Activated naive CD8-positive, alpha-beta T cell treated with anti-CD3 and anti-CD28 coated beads, Interleukin-2, amount 10 ng/mL, durations not matched to agents 7 days and 5 days (primary cell): Measurements from ENCODE around the gene TRAP1. TPM values are rescaled to one million over a fixed set of nuclear protein-coding genes. Genes with fewer than 3 reads are reported as not detected.
"Not testable (repeated sequence)": the region's sequence is repeated elsewhere in the genome, so short reads cannot be mapped to it uniquely, and the experiment has no call there.

Experiments used
- ATAC-seq: fragments of 150-1000 bp; cut with Tn5 transposase; one replicate; pipeline ENCODE4 v1.10.0; 2021; ENCODE audit warnings: low read depth, moderate library complexity
- POLR2A ChIA-PET: fragments of 350-600 bp; sonication (Branson Sonifier 250); formaldehyde crosslinking; loops from one replicate; lab custom pipeline; 2021; ENCODE audit warnings: antibody characterized with exemption; lab: Charles Lee
- DNase-seq: peaks from one replicate; pipeline ENCODE4 v3.0.0; 2021
- H3K27ac Mint-ChIP-seq: one replicate; pipeline ENCODE4 v1.8.0; 2022; ENCODE audit warnings: mild to moderate bottlenecking, mixed read lengths
- H3K27me3 Mint-ChIP-seq: one replicate; pipeline ENCODE4 v1.8.0; 2022; ENCODE audit warnings: mild to moderate bottlenecking, moderate library complexity, mixed read lengths
- H3K36me3 Mint-ChIP-seq: one replicate; pipeline ENCODE4 v1.8.0; 2021; ENCODE audit warnings: mild to moderate bottlenecking, mixed read lengths
- H3K4me1 Mint-ChIP-seq: one replicate; pipeline ENCODE4 v1.8.0; 2021; ENCODE audit warnings: mixed read lengths
- H3K4me3 Mint-ChIP-seq: one replicate; pipeline ENCODE4 v1.8.0; 2022; ENCODE audit warnings: mild to moderate bottlenecking, moderate library complexity, mixed read lengths
- H3K9me3 Mint-ChIP-seq: one replicate; pipeline ENCODE4 v1.8.0; 2021; ENCODE audit warnings: mixed read lengths
- total RNA-seq, 2 experiments: library from RNA; stranded (reverse); gene quantifications; one replicate each; pipeline ENCODE4 v1.2.3, GENCODE V29; 2021

The TRAP1 gene
- total RNA-seq, 2 experiments from 2014 or later, result 116 to 121 TPM

DNA sequence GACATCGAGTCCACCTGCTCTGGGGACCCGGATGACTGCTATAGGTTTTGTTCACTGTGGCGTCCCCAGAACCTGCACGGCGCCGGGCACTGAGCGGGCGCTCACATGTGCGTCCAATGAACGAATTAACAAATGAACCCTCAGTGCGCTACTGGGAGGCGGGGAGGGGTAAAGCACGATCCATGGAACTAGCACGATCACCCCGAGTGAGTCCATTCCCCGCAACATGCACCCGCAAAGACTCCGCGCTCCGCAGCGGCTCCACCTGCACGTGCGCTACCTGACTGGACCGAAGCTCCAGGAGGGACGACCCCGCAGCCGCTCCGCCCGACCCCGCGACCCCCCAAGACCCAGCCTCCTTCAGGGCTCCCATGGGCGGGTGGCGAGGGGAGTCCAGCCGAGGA is 491 bp downstream of the TRAP1 start:
- no peaks in the 10 kb centered on the region for H3K9me3 Mint-ChIP-seq
- H3K27ac Mint-ChIP-seq, result peak overlapping the region; percentile 92
- H3K27me3 Mint-ChIP-seq, result no peaks in the 10 kb centered on the region
- peaks cover 15% of the 10 kb centered on the region for H3K36me3 Mint-ChIP-seq
- DNase-seq (no peak), ATAC-seq (peak; percentile 32)
- H3K4me3 Mint-ChIP-seq, result peak overlapping the region; percentile 93
- POLR2A ChIA-PET, result interaction anchor here (0.8 to 1.5 kb wide), 7 partner anchors 15 to 760 kb away, joined by 3 to 12 read pairs (median 4); partner anchors contain the start of genes CREBBP and HMOX2
- peaks cover 24% of the 10 kb centered on the region for H3K4me1 Mint-ChIP-seq

DNA sequence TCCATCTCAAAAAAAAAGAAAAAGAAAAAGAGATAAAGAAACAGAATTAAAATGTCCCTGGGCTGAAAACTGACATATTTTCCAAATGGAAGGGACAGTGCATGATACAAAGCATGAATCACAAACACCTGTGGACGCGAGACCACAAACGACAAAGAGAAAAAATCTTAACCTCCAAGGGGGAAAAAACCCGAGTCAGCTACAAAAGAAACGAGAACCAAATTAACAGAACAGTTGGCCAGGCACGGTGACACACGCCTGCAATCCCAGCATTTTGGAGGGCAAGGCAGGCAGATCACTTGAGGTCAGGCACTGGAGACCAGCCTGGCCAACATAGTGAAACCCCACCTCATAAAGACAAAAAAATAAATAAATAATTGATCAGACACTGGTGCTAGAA is 1.9 kb downstream of the TRAP1 start:
- Mint-ChIP-seq H3K27me3 (no peaks in the 10 kb centered on the region), H3K9me3 (no peaks in the 10 kb centered on the region), H3K4me1 (peaks cover 26% of the 10 kb centered on the region), H3K36me3 (peaks cover 15% of the 10 kb centered on the region), H3K27ac (no peak overlapping the region), H3K4me3 (peak overlapping the region; percentile 28)
- ATAC-seq (no peak), DNase-seq (no peak)
- POLR2A ChIA-PET, result interaction anchor here (0.6 kb wide), 1 partner anchor 408 kb away, joined by 4 read pairs; no protein-coding TSS in a partner anchor

DNA sequence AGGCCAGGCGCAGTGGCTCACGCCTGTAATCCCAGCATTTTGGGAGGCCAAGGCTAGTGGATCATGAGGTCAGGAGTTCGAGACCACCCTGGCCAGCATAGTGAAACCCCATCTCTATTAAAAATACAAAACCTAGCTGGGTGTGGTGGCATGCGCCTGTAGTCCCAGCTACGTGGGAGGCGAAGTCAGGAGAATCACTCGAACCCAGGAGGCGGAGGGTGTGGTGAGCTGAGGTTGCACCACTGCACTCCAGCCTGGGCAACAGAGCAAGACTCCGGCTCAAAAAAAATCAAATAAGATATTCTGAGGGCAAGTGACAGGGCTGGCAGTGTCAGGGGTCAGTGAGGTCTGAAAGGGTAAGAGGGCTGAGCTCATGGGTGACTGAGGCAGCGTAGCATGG is 2.9 kb downstream of the TRAP1 start:
- ATAC-seq, H3K27ac Mint-ChIP-seq, POLR2A ChIA-PET: not testable (repeated sequence)

DNA sequence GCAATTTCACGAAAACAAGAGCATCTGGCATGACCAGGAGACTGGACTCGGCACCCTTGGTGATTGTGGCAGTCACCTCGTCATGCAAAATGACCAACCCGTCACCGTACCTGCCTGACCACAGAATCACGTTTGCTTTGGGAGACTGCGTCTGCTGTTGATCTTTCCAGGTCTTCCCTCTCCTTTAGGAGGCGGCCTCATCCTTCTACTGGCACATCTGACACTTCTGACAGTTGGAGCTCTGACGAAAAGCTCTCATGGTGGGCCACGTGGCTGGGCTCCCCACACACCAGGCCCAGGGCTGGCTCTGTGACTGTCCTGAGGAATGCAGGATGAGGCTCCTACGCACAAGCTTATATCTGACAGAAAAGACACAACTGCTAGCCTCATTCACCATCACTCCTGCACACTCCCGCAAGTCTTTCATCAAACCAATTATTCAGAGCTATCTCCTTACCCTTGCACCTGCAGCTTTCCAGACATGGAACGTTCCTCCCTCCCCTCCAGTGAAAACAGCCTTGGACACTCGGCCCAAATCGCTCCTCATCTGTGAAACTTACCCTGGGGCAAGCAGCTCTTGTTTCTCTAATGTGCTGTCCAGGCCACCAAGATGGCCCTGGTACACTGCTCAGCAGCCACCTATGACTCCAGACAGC is 3.6 kb downstream of the TRAP1 start:
- Mint-ChIP-seq H3K36me3 (peaks cover 21% of the 10 kb centered on the region), H3K9me3 (no peaks in the 10 kb centered on the region), H3K27me3 (no peaks in the 10 kb centered on the region), H3K4me1 (peaks cover 29% of the 10 kb centered on the region), H3K4me3 (no peak overlapping the region), H3K27ac (no peak overlapping the region)
- DNase-seq, result no peak
- no peak for ATAC-seq
- POLR2A ChIA-PET, result no interaction called here

More for the DNA sequence above, 2.9 kb downstream of the TRAP1 start:
- H3K4me1 Mint-ChIP-seq, result peaks cover 29% of the 10 kb centered on the region
- H3K36me3 Mint-ChIP-seq, result peaks cover 21% of the 10 kb centered on the region
- not testable (repeated sequence) for H3K4me3 Mint-ChIP-seq, H3K27me3 Mint-ChIP-seq, H3K9me3 Mint-ChIP-seq, DNase-seq

DNA sequence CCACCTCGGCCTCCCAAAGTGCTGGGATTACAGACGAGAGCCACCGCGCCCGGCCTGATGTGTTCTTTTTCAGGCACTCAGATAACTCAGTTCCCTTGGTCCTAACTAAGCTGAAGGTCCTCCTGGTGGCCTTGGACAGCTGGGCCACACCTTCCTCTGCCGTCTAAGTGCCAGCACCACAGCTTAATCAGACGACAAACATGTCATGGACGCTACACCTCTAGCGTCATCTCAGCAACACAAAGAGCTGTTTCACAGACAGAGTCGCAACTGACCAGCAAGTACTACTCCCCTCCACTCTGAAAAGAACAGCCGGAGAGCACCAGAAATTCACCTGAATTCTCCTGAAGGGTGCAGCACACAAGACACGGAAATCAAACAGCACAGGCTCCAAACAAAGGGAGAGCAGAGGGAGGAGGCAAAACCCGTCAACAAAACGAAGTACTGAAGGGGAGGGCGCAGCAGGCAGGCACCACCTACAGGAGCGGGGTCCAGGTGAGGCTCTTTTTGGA is 4.4 kb downstream of the TRAP1 start:
- peaks cover 25% of the 10 kb centered on the region for H3K4me1 Mint-ChIP-seq
- ATAC-seq (no peak), DNase-seq (no peak)
- H3K27ac Mint-ChIP-seq, result peak overlapping the region; percentile 68
- no peak overlapping the region for H3K4me3 Mint-ChIP-seq
- H3K27me3 Mint-ChIP-seq, result no peaks in the 10 kb centered on the region
- H3K9me3 Mint-ChIP-seq, result no peaks in the 10 kb centered on the region
- POLR2A ChIA-PET, result no interaction called here
- peaks cover 21% of the 10 kb centered on the region for H3K36me3 Mint-ChIP-seq

DNA sequence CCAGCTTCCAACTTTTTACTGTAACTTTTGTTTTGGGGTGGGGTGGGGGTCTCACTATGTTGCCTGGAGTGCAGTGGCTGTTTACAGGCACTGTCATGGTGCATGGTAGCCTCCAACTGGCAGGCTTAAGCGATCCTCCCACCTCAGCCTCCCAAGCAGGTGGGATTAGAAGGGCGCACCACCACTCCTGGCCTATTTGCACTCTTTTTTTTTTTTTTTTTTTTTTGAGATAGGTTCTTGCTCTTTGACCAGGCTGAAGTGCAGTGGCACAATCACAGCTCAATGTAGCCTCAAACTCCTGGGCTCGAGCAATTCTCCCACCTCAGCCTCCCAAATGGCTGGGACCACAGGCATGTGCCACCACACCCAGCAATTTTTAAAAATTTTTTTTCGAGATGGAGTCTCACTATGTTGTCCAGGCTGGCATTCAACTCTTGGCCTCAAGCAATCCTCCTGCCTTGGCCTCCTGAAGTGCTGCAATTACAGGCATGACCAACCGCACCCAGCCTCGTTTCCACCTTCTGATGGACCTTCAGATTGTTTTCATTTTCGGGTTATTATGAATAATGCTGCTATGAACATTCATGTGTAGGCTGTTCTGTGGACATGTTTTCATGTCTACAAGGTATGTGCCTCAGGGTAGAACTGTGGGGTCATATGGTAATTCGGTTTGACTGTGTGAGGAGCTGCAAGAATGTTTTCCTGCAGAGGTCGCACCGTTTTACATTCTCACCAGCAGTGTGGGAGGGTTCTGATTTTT is 10.9 kb downstream of the TRAP1 start:
- no peaks in the 10 kb centered on the region for H3K9me3 Mint-ChIP-seq
- H3K4me1 Mint-ChIP-seq, result peaks cover 11% of the 10 kb centered on the region
- H3K4me3 Mint-ChIP-seq, result no peak overlapping the region
- peaks cover 8% of the 10 kb centered on the region for H3K36me3 Mint-ChIP-seq
- POLR2A ChIA-PET, result no interaction called here
- no peak overlapping the region for H3K27ac Mint-ChIP-seq
- DNase-seq, result no peak
- no peaks in the 10 kb centered on the region for H3K27me3 Mint-ChIP-seq
- ATAC-seq, result no peak

DNA sequence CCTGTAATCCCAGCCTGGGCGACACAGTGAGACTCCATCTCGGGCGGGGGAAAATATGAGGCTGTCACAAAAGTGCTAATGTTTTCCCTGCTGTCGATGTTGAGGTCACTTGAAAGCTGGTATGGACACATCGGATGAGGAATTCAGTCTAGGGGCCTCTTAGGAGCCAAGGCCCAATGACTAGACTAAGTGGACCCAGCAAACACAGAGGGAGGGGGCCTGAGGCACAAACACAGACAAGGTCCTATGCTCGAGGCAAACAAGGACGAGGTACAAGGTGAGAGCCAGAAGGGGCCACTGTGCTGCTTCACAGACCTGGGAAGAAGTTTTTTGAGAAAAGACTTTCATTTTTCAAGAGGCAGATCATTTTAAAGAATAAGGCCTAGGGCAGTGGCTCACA is 15.2 kb downstream of the TRAP1 start:
- peaks cover 19% of the 10 kb centered on the region for H3K4me1 Mint-ChIP-seq
- no peak overlapping the region for H3K4me3 Mint-ChIP-seq
- DNase-seq (no peak), ATAC-seq (no peak)
- H3K36me3 Mint-ChIP-seq, result no peaks in the 10 kb centered on the region
- H3K27ac Mint-ChIP-seq, result no peak overlapping the region
- H3K27me3 Mint-ChIP-seq, result no peaks in the 10 kb centered on the region
- H3K9me3 Mint-ChIP-seq, result no peaks in the 10 kb centered on the region
- POLR2A ChIA-PET, result no interaction called here

DNA sequence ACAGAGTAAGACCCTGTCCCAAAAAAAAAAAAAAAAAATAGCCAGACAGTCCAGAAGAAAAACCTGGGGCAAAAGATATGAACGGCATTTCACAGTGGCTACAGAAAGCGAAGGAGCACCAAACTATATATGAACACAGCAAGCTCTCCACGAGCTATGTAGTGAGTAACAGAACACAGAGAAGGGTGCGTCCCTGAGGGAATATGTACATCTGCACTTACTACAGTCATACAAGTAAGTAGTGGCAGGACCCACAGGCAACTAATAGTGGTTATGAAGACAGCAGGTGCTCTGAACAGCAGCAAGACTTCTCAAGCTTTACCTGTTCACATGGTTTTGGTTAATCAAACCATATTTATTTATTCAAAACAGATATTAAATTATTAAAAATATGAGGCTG is 15.8 kb downstream of the TRAP1 start:
- no peaks in the 10 kb centered on the region for H3K9me3 Mint-ChIP-seq
- no peak for ATAC-seq
- H3K27me3 Mint-ChIP-seq, result no peaks in the 10 kb centered on the region

DNA sequence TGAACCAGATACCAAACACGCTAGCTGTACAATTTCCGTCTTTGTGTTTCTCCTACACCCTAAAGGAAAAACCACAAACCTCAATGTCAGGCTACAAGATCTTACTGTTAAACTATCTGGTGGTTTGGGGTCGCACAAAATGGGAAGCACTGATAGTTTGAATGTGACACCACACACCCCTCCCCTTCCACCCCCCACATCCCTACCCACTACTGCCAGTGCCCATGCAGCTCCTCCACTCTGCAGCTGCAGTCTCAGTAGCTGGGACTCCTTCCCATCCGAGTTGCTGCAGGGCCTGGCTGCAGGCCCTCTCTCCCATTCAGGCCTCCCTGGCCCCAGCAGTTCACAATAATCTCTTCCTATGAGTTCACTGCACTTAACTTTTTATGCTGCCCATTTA is 18.4 kb downstream of the TRAP1 start:
- POLR2A ChIA-PET, result interaction anchor here (0.6 to 1.8 kb wide), 3 partner anchors 13 to 251 kb away, joined by 3 to 6 read pairs (median 3); no protein-coding TSS in a partner anchor
- no peaks in the 10 kb centered on the region for H3K9me3 Mint-ChIP-seq
- H3K27ac Mint-ChIP-seq, result peak overlapping the region; percentile 12
- peaks cover 2% of the 10 kb centered on the region for H3K36me3 Mint-ChIP-seq
- peak overlapping the region; percentile 30 for H3K4me3 Mint-ChIP-seq
- peaks cover 14% of the 10 kb centered on the region for H3K4me1 Mint-ChIP-seq
- no peaks in the 10 kb centered on the region for H3K27me3 Mint-ChIP-seq
- ATAC-seq (peak; percentile 70), DNase-seq (no peak)

More for the DNA sequence above, 15.8 kb downstream of the TRAP1 start:
- POLR2A ChIA-PET, result no interaction called here
- DNase-seq, result no peak
- Mint-ChIP-seq H3K4me1 (peaks cover 19% of the 10 kb centered on the region), H3K4me3 (no peak overlapping the region), H3K36me3 (no peaks in the 10 kb centered on the region), H3K27ac (no peak overlapping the region)

DNA sequence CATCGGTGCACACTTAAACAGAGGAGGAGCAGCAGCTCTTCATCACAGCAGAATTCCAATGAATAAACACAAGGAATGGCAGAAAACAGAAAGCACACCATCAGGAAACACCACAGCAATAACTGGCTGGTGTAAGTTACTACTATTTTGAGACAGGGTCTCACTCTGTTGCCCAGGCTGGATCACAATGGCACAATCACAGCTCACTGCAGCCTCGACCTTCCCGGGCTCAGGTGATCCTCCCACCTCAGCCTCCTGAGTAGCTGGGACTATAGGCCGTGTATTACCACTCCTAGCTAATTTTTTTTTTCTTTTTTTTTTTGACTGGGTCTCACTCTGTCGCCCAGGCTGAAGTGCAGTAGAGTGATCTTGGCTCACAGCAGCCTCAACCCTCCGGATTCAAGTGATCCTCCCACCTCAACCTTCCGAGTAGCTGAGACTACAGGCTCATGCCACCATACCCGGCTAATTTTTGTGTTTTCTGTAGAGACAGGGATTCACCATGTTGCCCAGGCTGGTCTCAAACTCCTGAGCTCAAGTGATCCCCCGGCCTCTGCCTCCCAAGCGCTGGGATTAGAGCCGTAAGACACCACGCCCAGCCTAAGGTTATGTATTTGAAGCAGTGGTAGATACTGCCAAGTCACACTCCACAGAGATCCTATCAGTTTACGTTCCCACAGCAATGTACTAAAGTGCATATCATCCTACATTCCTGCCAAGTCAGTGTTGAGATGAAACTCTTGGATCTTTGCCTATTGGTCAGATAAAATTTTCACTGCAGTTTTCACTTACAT is 20.7 kb downstream of the TRAP1 start:
- ATAC-seq (no peak), DNase-seq (no peak)
- H3K4me3 Mint-ChIP-seq, result no peak overlapping the region
- H3K4me1 Mint-ChIP-seq, result peaks cover 14% of the 10 kb centered on the region
- no peaks in the 10 kb centered on the region for H3K27me3 Mint-ChIP-seq
- H3K27ac Mint-ChIP-seq, result no peak overlapping the region
- no peaks in the 10 kb centered on the region for H3K9me3 Mint-ChIP-seq
- peaks cover 2% of the 10 kb centered on the region for H3K36me3 Mint-ChIP-seq
- POLR2A ChIA-PET, result interaction anchor here (0.8 kb wide), 1 partner anchor 20 kb away, joined by 3 read pairs; the partner anchor contains the start of gene TRAP1

DNA sequence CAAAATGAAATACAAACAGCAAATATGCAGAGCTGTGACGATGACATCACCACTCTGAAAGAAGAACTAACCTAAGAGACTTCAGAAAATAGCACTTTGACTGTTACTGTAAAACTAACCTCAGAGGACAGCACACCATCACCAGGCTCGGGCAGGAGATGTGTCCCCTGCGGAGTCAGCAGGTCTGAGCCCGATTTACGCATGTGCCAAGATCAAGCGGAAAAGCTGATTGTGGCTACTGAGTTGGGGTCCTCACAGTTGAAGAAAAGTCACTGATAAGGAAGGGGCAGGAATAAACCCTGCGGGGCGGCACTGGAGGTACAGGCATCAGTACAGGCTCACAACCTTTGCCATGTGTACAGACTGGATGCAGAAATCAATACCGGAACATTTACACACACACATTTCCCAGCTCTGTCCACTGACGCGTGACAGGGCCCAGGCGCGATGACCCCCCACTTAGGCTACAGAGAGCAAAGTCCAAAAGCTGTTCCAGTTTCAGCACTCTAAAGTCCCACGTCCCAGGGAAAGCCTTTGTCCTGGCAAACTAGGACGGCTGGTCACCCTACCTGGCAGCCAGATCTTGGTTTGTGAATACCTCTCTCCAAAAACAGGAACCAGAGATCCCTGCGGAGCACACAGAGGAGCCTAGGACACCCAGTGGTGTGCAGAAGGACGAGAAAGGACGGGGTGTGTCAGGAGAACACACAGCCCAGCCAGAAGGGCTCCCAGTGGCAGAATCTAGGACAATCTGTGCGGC is 21.5 kb downstream of the TRAP1 start:
- Mint-ChIP-seq H3K27me3 (no peaks in the 10 kb centered on the region), H3K27ac (no peak overlapping the region), H3K4me3 (no peak overlapping the region), H3K4me1 (peaks cover 13% of the 10 kb centered on the region), H3K9me3 (no peaks in the 10 kb centered on the region), H3K36me3 (peaks cover 2% of the 10 kb centered on the region)
- DNase-seq (no peak), ATAC-seq (no peak)
- POLR2A ChIA-PET, result interaction anchor here (0.8 kb wide), 1 partner anchor 21 kb away, joined by 3 read pairs; the partner anchor contains the start of gene TRAP1

DNA sequence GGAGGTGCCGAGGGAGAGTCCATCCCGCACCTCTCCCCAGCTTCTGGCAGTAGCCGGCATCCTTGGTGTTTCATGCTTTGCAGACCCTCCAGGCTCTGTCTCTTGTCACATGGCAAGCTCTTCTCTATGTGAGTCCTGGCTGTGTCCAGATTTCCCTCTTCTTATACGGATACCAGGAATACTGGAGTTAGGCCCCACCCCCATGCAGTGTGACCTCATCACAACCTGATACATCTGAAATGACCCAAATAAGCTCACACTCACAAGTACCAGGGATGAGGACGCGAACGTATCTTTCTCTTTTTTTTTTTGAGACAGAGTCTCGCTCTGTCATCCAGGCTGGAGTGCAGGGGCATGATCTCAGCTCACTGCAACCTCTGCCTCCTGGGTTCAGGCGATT is 23.3 kb downstream of the TRAP1 start:
- Mint-ChIP-seq H3K27ac (no peak overlapping the region), H3K9me3 (no peaks in the 10 kb centered on the region), H3K4me3 (no peak overlapping the region), H3K27me3 (no peaks in the 10 kb centered on the region), H3K4me1 (peaks cover 14% of the 10 kb centered on the region), H3K36me3 (peaks cover 7% of the 10 kb centered on the region)
- POLR2A ChIA-PET, result interaction anchor here (0.9 kb wide), 1 partner anchor 23 kb away, joined by 6 read pairs; the partner anchor contains the start of gene TRAP1
- DNase-seq, result no peak
- no peak for ATAC-seq
